HG02943 (cell line): ENCODE results near the gene SLC4A7.
"Not testable (repeated sequence)": the region's sequence is repeated elsewhere in the genome, so short reads cannot be mapped to it uniquely, and the experiment has no call there.

Experiments
- ATAC-seq: cut with Tn5 transposase; IDR thresholded peaks from one replicate; pipeline ENCODE4 v1.9.1; 2021; ENCODE audit warnings: mild to moderate bottlenecking, low read depth, moderate library complexity; ENCODE audit not compliant: unreplicated experiment

The SLC4A7 gene

DNA sequence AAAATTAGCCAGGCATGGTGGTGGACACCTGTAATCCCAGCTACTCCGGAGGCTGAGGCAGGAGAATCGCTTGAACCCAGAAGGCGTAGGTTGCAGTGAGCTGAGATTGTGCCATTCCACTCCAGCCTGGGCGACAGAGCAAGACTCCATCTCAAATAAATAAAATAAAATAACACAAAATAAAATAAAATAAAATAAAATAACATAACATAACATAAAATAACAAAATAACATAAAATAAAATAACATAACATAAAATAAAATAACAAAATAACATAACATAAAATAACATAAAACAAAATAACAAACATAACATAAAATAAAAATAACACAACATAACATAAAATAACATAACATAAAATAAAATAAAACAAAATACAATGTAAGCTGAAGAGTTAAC is 45.8 kb downstream of the SLC4A7 start:
- not testable (repeated sequence) for ATAC-seq

DNA sequence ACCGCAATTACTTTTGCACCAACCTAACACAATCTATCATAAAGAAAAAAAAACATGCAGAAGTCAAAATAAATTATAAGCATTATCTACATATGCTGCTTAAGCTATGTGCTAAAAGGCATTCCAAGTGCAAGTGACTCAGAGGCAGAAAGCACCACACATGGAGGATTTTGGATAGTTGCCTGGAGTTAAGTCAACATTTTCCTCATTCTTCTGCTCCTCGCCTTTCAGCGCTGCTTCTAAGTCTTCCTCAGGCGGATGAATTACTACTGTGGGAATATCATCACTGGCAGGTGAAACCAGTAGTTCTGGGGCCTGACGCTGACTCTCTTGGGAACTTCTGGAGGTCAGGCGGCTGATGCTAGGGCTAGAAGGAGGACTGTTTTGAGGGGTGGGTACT is 53.1 kb downstream of the SLC4A7 start:
- no peak for ATAC-seq

DNA sequence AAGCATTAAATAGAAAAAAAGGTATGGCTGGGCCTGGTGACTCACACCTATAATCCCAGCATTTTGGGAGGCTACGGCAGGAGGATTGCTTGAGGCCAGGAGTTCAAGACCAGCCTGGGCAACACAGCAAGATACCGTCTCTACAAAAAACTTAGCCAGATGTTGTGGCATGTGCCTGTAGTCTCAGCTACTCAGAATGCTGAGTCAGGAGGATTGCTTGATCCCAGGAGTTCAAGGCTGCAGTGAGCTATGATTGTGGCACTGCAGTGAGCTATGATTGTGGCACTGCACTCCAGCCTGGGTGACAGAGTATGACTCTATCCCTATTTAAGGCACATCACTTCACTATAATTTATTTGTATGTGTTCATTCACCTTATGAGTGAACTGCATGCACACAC is 54.3 kb downstream of the SLC4A7 start:
- ATAC-seq = no peak

DNA sequence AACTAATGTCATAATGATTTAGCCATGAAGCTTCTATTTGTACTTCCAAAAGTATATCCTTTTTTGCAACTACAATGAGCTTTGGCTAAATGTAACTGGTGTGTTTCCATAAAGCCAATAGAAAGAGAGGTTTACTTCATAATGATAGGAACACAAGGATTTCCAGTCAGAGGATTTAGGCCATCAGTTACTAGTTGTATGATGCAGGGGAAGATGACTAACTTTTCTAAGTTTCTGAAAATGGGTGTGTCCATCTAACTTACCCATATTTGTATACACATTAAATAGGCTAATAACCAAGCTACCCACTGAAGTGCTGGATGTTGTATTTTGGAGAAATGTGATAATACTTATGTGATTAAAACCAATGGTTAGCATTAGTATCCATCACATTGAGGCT is 55.7 kb downstream of the SLC4A7 start:
- ATAC-seq = no peak

DNA sequence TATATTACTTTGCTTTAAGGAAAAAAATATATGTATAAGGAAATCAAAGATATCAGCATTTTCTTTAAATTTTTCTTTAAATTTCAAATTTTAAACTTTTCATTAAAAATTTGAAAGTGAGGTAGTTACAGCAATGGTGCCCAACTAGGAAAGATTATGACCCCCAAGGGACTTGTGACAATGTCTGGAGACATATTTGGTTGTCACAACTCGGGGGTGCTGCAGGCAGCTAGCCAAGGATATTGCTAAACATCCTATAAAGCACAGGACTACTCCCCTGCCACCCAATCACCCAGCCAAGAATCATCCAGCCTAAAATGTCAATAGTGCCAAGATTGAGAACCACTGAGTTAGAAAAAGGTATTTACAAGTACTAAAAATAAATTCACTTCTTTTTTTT is 57.3 kb downstream of the SLC4A7 start:
- ATAC-seq = no peak

DNA sequence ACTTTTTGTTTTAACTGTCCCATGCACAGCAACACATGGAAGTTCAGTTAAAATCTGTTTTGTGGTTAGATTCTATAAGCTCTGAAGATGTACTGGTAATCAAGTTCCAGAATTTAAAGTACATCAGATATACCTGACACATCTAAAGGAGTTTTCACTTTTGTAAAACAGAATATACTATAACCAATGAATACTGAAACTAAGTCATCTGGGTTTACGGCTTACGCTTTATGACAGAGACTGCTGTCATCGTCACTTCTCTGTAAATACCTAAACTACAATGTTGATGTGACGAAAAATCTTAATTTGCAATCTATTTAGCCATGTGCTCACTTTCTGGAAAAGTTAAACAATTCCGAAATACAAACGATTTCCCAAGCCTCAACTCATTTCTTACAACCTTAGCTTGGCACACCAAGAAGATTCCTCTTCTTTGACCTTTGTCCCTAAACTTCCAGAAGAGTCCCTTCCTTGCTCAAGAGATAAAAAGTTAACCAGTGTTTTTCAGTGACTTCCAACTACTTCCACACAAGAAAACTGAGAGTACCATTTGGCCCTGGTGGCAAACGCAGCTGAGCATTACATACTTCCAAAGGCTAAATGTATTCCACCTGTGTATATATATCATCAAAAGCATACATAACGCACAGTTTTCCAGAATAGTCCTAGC is 58.2 kb downstream of the SLC4A7 start:
- no peak for ATAC-seq

DNA sequence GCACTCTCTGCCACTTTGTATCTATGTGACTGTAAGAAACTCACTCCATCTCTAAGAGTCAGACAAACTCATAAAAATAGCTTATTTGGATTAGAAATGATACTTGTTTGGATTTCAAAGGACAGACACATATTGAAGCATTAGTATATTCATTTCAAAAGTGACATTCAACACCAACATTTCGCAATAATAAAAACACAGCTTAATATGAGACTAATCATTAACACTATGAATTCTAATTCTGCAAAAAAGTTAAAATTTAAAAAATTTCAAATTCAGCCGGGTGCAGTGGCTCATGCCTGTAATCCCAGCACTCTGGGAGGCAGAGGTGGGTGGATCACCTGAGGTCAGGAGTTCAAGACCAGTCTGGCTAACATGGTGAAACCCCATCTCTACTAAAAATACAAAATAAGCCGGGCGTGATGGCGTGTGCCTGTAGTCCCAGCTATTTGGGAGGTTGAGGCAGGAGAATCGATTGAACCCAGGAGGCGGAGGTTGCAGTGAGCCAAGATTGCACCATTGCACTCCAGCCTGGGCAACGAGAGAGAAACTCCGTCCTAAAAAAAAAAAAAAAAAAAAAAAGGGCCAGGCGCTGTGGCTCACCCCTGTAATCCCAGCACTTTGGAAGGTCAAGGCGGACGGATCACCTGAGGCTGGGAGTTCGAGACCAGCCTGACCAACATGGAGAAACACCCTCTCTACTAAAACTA is 59.2 kb downstream of the SLC4A7 start:
- ATAC-seq = not testable (repeated sequence)

DNA sequence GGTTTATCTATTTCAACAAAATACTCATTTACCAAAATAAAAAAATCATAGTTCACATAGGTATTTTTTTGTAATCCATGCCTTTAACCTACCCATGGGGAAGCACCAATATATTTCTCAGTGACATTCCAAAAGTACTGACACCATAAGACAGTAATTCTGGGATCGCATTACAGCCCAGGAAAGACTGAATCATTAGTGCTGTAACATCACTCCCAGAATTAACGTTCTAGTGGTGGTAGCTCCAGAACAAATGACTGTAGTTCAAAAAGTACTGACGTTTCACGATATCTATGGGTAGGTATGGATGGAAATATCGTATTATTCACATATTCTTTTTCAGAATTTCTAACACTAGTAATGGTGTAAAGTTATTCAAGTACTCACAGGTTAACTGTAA is 60.7 kb downstream of the SLC4A7 start:
- no peak for ATAC-seq

DNA sequence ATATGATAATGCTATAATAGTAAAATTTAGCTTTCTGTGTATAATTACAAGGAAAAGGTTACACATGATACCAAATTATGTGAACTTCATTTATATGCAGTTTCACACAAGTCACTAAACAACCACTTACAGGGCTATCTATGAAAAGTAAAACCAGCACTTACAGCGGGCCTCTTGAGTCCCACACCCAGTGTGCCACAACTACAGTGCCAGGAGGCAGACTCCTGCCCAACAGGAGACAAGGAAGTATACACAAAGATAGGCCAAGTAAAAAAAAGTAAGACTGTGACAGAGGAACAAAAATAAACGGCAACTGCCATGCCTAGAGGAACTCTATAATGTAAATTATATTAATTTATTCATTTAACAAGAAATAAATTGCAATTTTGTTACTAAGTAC is 61.6 kb downstream of the SLC4A7 start:
- ATAC-seq = no peak

DNA sequence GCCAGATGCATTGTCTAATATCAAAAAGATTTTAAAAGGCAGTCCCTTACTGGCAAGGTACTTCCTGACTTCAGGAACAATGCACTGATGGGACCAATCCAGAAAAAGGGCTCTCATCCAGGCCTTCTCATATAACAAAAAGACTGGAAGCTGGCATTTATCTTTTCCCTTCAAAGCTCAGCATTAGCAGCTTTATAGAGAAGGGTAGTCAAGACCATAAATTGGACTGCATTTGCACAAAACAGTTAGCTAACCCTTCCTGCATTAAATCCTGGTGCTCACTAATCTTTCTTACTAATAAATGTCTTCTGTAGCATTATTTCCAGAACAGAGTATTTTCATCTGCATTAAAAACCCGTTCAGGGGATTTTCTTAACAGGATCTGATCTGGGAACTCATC is 69.0 kb downstream of the SLC4A7 start:
- ATAC-seq = no peak

DNA sequence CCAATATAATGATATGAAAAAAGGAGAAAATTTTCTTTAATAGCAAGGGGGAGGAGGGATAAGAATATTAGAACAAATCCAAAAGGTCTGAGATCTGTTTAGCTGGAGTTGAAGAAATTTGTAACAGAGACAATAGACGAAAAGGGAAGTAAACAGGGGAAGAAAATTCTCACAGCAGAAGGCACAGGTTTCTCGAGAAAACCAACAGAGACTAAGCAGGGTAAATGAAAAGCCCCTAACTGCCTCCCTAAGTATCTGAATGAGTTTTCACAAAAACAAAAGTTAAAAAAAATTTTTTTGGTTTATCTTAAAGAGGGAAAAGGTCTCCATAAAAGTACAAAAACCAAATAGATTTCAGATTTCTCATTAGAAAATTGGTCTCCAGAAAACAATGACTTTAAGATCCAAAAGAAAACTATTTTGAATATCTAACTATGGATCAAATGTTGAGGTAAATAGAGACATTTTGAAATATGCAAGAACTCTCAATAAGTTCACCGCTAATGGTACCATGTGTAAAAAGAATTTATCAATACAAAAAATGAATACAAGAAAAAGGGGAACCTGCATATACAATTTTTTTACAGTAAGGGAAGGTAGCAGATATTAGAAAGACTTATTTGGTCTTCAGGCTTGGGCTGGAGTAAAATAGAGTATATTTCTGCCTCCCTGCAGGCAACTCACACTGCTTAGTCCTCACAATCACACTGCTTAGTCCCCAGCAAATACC is 91.1 kb downstream of the SLC4A7 start:
- ATAC-seq = no peak

DNA sequence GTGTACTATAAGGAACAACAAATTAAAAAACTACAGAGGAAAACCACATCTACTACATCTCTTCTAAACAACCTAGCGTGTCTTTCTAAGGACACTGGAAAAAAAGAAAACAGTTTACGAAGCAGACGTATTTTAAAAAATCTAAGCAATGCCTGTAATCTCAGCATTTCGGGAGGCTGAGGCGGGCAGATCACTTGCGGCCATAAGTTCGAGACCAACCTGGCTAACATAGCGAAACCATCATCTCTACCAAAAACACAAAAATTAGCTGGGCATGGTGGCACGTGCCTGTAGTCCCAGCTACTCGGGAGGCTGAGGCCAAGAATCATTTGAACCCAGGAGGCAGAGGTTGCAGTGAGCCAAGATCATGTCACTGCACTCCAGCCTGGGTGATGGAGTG is 91.8 kb downstream of the SLC4A7 start:
- not testable (repeated sequence) for ATAC-seq

DNA sequence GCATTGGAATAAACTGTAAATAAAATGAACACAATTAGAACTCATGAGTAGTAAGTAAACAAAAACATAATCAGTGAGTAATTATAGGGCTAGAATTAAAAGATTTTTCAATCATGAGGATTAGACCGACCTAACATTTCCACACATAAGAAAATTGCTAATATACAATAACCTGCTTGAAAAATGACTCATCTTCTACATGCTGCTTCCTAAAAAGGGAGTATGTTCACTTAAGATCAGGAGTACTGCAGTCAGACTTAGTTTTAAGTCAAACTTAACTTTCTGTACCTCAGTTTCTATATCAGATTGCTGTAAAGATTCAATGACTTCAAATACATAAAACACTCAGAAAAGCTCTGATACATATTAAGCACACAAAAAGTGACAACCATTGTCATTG is 92.4 kb downstream of the SLC4A7 start:
- no peak for ATAC-seq

DNA sequence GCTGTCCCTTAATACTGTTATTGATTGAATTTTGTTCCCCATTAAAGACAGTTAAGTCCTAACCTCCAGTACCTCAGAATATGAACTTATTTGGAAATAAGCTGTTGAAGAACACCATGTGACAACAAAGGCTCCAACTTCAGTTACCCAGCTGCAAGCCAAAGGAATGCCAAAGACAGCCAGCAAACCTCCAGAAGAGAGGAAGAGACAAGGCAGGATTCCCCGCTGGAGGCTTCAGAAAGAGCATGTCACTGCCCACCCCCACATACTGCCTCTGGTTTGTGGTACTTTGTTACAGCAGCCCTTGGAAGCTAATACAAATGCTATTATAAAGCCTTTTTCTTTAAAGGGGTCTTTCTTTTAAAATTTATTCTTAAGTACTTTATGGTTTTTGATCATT is 96.6 kb downstream of the SLC4A7 start:
- no peak for ATAC-seq

DNA sequence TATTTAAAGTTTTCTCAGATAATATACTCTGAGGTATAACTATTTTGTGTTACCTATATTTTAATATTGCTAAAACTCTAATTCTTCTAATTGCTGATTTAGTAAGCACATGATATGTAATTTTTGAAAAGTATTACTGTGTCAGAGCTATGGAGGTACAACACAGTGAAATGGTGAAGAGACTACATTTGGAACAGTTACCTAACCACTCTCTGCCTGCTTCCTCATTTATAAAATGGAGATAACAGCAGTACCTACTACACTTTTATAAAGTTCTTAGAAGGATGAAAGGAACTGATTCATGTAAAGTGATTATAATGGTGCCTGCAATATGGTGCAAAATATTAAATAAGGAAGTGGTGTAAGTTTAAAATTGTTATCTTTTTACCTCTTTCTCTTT is 98.7 kb downstream of the SLC4A7 start:
- ATAC-seq = no peak

DNA sequence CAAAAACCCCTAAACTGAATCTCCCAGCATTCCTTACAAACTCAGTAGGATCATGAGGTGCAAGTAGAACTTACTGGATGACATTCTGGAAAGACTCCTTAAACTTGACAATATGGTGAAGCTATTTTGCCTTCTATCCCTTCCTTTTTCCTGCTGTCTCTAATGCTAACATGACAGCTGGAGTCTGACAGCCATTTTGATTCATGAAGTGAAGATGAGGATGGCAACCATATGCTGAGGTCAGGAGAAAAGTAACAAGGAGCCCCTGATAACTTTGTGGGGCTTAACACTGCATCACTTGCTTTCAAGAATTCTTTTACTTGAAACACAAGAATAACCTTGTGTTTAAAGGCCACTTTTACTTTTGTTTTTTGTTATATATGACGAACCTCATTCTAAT is 100.0 kb downstream of the SLC4A7 start:
- ATAC-seq = no peak

DNA sequence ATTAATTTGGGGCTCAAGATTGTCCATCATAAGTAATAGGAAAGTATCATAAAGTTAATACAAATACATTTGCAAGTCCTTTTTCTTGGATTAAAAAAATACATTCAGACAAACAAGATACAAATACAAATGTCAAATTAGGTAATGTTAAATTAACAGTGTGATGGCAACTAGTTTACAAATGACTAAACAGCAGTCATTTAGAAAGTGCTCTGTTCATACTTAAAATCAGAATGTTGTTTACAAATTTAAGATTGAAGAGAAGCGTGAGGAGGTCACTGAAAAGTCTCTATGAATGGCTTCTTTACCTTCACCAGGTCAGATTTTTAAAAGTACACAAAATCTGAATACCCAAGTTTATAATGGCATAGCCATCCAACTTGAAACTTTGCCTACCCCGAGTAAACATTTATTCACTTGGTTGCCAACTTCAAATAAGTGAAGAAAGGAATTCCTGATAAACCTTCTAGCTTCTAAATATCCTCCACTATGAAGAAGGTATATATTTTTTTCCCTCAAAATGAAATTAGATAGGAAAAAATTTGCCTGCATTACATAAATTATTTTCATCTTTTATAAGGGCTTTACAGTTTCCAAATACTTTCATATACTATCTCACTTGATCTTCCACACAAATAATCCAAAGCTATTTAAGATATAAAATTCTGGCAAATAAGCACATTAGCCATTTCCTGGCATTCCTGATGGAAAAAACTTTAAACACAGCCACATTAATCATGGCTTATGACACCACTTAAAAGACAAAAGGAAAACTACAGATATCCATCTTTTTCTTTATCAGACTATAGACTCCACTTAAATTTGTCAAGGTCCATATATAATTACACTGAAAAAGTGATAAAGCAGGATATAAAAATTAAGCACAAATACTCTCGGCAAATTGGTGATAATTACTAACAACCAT is 103.5 kb downstream of the SLC4A7 start:
- ATAC-seq = no peak

DNA sequence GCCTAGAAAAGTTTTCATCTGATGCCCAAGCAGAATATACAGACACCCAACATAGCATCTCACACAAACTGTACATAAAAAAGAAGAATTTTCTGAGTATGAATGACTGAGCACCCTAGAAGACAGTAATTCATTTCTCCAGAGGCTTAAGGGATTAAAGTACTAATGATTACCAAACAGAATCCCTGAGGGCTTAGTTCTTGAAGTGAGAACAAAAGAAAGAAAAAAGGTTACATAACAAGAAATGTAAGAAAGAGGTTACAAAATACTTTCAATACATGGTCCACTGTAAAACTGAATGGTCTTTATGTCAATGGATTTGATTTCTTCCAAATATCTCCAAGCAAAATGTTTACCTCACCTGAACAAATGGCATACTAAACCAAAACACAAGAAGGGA is 105.9 kb downstream of the SLC4A7 start:
- ATAC-seq = no peak

DNA sequence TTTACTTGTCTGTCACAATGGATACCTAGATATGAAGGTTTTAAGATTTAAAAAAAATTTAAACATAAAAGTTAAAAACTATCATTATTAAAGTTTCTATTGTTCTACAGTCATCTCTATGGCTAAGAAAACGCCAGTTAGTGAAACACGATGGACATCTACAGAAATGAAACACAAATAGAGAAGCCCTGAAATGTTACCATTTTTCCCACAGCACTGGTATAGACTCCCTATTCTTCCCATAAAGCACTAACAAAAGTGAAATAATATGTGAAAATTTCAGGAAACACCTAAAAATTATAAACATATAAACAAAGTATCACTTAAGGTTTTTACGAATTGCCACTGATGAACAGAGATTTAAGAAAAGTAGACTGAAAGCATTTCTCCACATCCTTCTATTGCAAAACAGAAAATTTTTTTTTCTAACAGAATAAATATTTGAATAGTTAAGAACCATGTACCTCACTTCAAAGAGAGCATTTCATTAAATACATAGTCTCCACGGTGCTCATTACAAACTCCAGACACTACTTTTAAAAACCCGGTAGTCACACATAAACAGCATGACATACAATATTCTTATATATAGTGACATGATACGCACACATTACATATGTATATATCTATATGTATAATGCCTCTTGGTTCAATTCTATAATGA is 107.9 kb downstream of the SLC4A7 start:
- ATAC-seq = no peak
